Activated CD8-positive, alpha-beta memory T cell treated with anti-CD3 and anti-CD28 coated beads, Interleukin-2, amount 50 U/mL, for 4 hours (primary cell): ENCODE results near the gene PANX2.

Source experiments
- DNase-seq: peaks from one replicate; pipeline ENCODE4 v3.0.0-alpha.2; 2020

The PANX2 gene

GRCh38 chr22:50185375-50186087 is 15.0 kb downstream of the PANX2 start, which contains the start of gene TRABD:
TRABD (plus strand) TSS chr22:50185913; CDS start chr22:50193061, 7,148 bp downstream.
- peak; percentile 89 for DNase-seq

- no peak for DNase-seq
Observed at GRCh38 chr22:50186181-50186714, 15.7 kb downstream of the PANX2 start.

GRCh38 chr22:50186761-50187523 is 16.4 kb downstream of the PANX2 start:
- no peak for DNase-seq

- DNase-seq = no peak
Observed at GRCh38 chr22:50188356-50188755, 17.8 kb downstream of the PANX2 start.

- no peak for DNase-seq
Observed at GRCh38 chr22:50189184-50189848, 18.8 kb downstream of the PANX2 start.

GRCh38 chr22:50189849-50190181 is 19.3 kb downstream of the PANX2 start:
- DNase-seq = no peak

- peak; percentile 75 for DNase-seq
Observed at GRCh38 chr22:50190182-50190940, 19.8 kb downstream of the PANX2 start.

- peak; percentile 70 for DNase-seq
Observed at GRCh38 chr22:50190941-50191741, 20.6 kb downstream of the PANX2 start.

GRCh38 chr22:50192436-50193204 is 22.1 kb downstream of the PANX2 start:
- no peak for DNase-seq

GRCh38 chr22:50193621-50194020 is 23.1 kb downstream of the PANX2 start:
- no peak for DNase-seq

- no peak for DNase-seq
Observed at GRCh38 chr22:50194037-50194805, 23.7 kb downstream of the PANX2 start.

GRCh38 chr22:50196256-50196655 is 25.7 kb downstream of the PANX2 start:
- DNase-seq = no peak

- no peak for DNase-seq
Observed at GRCh38 chr22:50197000-50197800, 26.7 kb downstream of the PANX2 start.

GRCh38 chr22:50197856-50198623 is 27.5 kb downstream of the PANX2 start:
- no peak for DNase-seq

- no peak for DNase-seq
Observed at GRCh38 chr22:50198624-50199017, 28.1 kb downstream of the PANX2 start.

- no peak for DNase-seq
Observed at GRCh38 chr22:50199251-50199721, 28.8 kb downstream of the PANX2 start.

GRCh38 chr22:50199829-50200460 is 29.4 kb downstream of the PANX2 start:
- DNase-seq = no peak
